Superior temporal gyrus (tissue), 1 donor: ENCODE results near the gene ACOT13.
"Not testable (repeated sequence)": the region's sequence is repeated elsewhere in the genome, so short reads cannot be mapped to it uniquely, and the experiment has no call there.

ENCODE experiments used
- DNase-seq: peaks from one replicate; pipeline ENCODE4 v3.0.0-alpha.2; 2016; ENCODE audit errors: extremely low spot score

ACOT13 gene

DNA sequence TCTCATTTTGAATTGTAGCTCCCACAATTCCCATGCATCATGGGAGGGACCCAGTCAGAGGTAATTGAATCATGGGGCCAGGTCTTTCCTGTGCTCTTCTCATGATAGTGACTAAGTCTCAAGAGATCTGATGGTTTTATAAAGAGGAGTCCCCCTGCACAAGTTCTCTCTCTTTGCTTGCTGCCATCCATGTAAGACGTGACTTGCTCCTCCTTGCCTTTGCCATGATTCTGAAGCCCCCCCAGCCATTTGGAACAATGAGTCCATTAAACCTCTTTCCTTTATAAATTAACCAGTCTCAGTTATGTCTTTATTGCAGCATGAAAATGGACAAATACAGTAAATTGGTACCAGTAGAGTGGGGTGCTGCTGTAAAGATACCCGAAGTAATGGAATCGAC is 63.8 kb downstream of the ACOT13 start:
- not testable (repeated sequence) for DNase-seq

DNA sequence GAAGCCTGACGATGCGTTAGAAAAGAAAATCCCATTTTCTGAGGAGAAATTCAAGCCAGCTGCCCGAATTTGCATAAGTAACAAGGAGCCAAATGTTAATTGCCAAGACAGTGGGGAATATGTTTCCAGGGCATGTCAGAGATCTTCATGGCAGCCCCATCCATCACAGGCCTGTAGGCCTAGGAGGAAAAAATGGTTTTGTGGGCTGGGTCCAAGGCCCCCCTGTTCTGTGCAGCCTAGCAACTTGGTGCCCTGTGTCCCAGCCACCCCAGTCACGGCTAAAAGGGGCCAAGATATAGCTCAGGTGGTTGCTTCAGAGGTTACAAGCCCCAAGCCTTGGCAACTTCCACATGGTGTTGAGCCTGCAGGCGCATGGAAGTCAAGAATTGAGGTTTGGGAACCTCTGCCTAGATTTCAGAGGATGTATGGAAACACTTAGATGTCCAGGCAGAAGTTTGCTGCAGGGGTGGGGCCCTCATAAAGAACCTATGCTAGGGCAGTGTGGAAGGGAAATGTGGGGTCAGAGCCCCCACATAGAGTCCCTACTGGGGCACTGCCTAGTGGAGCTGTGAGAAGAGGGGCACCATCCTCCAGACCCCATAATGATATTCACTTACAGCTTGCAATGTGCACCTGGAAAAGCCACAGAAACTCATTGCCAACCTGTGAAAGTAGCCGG is 64.7 kb downstream of the ACOT13 start:
- not testable (repeated sequence) for DNase-seq

GRCh38 chr6:24734166-24734565 is 67.3 kb downstream of the ACOT13 start:
- DNase-seq, result no peak

DNA sequence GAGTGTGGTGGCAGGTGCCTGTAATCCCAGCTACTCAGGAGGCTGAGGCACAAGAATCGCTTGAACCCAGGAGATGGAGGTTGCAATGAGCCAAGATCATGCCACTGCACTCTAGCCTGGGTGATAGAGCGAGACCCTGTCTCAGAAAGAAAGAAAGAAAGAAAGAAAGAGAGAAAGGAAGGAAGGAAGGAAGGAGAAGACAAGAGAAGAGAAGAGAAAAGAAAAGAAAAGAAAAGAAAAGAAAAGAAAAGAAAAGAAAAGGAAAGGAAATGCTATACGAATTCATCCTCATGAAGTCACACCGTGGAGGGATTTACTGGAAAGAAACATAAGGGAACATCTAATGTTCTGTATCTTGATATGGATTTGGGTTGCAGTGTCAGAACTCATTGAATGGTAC is 67.8 kb downstream of the ACOT13 start:
- not testable (repeated sequence) for DNase-seq

DNA sequence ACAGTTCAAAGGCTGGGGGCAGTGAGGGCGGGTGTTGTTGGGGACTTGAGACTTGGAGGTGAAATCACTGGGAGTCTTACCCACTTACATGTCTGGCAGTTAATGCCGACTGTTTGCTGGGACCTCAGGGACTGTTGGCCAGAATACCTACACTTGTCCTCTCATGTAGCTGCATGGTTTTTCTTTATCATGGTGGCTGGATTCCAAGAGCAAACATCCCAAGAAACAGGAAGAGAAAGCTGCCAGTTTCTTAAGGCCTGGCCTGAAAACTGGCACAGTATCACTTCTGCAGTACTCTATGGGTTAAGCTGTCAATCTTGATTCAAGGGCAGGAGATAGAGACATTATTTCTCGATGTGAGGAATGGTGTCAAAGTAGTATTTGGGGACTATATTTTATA is 71.9 kb downstream of the ACOT13 start:
- DNase-seq, result no peak

DNA sequence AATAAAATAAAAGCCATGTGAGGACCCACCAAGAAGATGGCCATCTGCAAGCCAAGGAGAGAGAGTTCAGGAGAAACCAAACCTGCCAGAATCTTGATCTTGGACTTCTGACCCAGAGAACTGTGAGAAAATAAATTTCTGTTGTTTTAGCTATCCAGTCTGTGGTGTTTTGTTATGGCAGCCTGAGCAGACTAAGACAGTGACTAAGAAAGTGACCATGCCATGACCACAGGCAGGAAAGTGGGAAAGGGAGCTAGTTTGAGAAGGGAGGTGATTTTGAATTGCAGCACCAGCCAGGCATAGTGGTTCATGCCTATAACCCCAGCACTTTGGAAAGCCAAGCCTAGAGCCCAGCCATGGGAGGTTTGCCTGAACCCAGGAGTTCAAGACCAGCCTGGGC is 74.0 kb downstream of the ACOT13 start:
- no peak for DNase-seq

DNA sequence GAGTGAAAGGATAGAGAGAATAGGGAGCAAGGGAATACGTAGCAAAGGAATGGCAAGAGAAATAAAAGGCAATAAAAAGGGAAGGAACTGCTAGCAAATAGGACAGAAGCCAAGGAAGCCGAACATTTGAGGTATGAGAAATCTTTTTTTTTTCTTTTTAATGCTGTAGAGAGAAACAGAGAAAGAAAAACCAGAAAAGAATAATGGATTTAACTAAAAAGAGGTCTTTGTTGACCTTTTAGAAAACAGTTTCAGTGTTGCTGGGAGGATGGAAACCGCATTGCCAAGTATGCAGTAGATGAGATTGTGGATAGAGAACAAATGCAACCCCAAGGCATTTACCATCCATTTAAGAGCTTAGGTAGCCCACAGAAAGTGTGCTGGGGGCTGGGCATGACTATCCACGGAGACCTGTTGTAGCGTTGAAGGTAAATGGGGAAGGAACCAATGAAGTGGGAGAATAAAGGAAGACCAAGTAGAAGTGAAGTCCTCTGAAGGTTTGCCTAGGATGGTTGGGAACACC is 75.4 kb downstream of the ACOT13 start:
- DNase-seq, result no peak

- DNase-seq, result no peak
Measured at GRCh38 chr6:24743265-24743943, 76.5 kb downstream of the ACOT13 start.

- DNase-seq, result no peak
Measured at GRCh38 chr6:24743944-24744335, 77.1 kb downstream of the ACOT13 start.

- DNase-seq, result no peak
Measured at GRCh38 chr6:24744911-24745310, 78.0 kb downstream of the ACOT13 start.

- DNase-seq, result no peak
Measured at GRCh38 chr6:24749297-24749696, 82.4 kb downstream of the ACOT13 start.

DNA sequence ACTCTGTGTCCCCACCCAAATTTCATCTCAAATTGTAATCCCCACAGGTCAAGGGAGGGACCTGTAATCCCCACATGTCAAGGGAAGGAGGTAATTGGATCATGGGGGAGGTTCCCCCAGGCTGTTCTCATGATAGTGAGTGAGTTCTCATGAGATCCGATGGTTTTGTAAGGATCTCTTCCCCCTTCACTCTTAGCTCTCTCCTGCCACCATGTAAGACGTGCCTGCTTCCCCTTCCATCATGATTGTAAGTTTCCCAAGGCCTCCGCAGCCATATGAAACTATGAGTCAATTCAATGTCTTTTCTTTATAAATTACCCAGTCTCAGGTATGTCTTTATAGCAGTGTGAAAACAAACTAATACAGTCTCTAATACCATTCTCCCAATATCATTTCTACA is 84.0 kb downstream of the ACOT13 start:
- not testable (repeated sequence) for DNase-seq

GRCh38 chr6:24752503-24752902 is 85.6 kb downstream of the ACOT13 start:
- no peak for DNase-seq

- DNase-seq, result no peak
Measured at GRCh38 chr6:24752917-24753492, 86.1 kb downstream of the ACOT13 start.

GRCh38 chr6:24753545-24753944 is 86.7 kb downstream of the ACOT13 start:
- no peak for DNase-seq

- DNase-seq, result not testable (repeated sequence)
Measured at GRCh38 chr6:24754378-24754777, 87.5 kb downstream of the ACOT13 start.
